ENCODE data around the gene HARS2.
A peak's percentile ranks its signal among the peaks of the same experiment; 100 is the strongest.
"Not testable (repeated sequence)": the region's sequence is repeated elsewhere in the genome, so short reads cannot be mapped to it uniquely, and the experiment has no call there.

HARS2 gene

DNA sequence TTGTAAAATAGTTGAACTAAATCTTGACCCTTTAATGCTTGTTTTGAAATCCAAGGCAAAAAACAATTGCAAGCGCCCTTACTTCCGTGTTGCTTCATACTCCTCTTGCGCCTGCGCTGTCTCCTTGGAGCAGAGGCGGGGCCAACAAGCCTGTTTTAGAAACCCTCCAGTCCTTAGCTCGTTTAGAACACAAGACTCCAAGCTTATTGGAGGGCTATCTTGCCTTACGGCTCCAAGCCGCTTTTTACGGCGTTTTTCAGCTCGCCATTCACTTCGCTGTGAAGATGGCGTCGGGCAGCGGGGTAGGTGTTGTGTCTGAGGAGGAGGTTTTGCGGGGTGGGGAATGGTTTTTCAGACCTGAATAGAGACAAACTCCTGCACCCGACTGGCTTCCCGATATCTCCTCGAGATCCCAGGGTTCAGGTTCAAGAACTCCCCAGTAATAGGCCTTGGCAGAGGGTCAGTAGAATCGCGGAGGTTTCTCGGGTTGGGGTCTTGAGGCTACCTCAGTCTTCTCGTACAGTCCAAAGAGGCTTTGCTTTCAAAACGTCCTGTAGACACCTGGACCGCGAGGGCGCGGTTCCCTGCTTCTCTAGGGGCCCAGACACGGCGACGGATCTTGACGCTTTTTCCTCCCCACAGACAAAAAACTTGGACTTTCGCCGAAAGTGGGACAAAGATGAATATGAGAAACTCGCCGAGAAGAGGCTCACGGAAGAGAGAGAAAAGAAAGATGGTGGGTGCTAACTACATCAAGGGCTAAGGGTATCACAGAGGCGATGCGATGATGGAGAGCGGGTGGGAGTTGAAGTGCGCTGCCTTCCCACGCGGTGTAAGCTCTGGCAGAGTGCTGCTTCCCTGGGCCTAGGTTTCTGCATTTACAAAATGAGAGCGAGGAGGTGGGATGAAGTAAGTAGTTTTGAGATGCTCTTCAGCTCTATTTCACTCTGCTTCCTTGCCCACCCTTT lies 9.2 kb downstream of the HARS2 start, which contains the start of gene ZMAT2:
TSS of gene ZMAT2 (plus strand) at position 271 of the 968 bp plus-strand sequence. CDS start at position 285, 14 bp downstream.
- DNase-seq = peak; percentile 97

DNA sequence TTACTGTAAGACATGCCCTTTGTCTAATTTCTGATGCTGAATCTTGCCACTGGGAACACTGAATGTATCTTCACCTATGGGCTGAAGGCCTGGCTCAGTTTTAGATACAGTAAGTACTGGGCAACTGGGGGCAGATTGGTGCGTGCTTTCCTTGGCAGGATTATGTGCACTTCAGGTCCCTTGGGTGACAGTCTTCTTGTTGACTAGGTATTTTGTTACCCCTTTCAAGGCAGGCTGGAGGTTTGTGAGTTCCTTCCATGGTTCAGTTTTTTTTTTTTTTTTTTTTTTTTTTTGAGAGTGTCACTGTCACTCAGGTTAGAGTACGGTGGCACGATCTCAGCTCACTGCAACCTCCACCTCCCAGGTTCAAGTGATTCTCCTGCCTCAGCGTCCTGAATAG lies 16.6 kb downstream of the HARS2 start:
- no peak for DNase-seq

DNA sequence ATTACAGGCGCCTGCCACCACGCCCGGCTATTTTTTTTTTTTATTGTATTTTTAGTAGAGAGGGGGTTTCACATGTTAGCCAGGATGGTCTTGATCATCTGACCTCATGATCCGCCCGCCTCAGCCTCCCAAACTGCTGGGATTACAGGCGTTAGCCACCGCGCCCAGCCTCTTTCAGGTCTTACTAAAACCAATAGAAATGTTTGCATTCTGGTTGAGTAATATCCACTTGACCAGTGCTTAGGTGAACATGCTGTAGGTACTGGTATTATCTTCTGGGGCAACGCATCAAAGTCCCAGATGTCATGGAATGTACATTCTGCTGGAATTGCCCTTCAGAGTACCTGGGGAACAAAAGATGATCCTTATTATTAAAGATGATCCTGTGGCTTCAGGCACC lies 17.5 kb downstream of the HARS2 start:
- DNase-seq = not testable (repeated sequence)

DNA sequence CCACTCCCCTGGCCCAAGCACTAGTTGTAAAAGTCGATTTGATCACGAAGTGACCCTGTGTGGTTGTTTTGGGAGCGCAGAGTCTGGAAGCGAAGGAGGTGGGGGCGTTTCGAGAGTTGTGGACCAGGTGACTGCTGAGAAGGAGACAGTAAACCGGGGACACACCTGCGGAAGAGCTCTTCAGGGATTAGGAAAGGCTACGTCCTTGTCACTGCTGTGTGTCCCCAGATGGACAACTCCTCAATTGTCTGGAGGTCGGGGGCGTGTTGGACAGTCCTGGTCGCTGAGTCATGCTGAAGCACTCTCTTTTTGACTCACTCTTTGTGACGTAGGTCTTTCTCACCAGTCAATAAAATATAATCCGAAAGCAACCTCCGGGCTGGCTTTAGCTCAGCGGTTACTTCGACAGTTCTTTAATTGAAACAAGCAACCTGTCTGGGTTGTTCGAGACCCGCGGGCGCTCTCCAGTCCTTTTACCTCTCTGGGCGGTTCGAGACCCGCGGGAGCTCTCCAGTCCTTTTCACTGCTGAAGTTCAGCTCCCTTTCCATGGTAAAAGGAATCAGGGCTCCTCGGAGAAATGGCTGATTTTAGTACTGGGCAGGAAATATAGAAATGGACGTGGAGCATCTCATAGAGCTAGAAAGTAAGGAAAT lies 19.8 kb downstream of the HARS2 start:
- peak; percentile 90 to 97 for DNase-seq

DNA sequence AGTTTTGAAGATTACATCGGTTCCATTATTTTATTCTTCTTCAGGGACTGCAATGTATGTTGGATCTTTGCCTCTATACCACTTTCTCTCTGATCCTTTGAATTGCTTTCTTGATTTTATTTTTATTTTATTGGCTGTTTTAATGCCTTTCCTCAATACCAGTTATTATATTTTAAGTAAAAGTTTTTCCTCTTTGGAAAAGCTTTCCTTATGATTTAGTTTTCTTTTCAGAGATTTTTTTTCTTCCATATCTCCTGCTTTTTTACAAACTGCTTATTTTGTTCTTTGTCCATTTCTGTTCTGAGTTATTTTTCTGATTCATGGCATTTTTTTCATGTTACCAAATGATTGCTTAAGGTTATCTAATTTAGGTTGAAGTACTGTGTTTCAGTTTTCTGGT lies 20.5 kb downstream of the HARS2 start:
- no peak for DNase-seq

DNA sequence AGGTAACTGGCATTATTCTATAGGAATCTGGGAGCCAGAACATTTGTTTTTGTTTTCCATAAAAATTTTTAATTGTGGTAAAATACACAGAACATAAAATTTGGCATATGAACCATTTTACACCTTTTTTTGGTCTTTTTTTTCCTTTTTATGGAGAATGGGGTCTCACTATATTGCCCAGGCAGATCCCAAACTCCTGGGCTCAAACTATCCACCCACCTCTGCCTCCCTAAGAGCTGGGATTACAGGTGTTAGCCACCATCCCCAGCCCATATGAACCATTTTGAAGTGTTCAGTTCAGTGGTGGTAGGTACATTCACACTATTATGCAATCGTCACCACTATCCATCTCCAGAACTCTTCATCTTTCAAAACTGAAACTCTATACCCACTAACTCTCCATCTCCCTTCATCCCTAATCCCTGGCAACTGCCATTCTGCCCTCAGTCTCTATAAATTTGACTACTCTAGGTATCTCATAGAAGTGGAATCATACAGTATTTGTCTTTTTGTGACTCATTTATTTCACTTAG lies 22.4 kb downstream of the HARS2 start:
- no peak for DNase-seq

DNA sequence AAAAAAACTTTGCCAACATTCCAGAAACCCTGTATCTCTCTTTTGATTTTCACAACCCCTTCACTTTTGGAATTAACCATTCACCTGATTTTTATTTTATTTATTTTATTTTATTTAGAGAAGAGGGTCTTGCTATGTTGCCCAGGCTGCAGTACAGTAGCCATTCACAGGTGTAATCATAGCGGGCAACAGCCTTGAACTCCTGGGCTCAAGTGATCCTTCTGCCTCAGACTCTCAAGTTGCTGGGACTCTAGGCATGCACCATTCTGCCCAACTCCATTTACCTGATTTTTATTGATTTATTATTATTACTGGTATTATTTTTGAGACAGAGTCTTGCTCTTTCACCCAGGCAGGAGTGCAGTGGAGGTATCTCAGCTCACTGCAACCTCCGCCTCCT lies 25.0 kb downstream of the HARS2 start:
- DNase-seq = not testable (repeated sequence)

DNA sequence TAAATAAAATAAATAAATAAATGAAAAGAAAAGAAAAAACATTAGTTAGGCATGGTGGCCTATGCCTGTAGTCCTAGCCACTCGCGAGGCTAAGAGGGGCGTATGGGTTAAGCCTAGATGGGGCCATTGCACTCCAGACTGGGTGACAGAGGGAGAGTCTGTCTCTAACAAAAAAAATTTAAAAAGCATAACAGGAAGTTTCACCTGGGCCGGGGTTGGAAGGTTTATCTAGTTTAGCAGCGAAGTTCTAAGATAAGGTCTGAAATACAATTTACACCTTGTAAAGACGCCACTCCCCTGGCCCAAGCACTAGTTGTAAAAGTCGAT lies 27.0 kb downstream of the HARS2 start:
- no peak for DNase-seq

DNA sequence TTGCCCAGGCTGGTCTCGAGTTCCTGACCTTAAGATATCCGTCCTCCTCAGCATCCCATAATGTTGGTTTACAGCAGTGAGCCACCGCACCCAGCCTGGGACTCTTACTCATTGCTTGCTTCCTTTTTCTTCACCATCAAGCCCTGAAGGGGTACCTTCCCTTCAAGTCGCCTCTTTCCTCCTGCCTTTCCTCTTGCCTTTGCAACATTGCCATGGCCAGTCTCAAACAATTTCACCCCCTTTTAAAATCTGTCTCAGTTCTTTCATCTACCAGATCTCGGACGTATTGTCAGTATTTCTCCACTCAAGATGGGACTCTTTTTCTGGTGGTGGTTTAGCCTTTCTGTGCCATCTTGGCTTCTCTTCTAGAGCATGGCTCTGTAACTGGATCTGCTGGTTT lies 29.5 kb downstream of the HARS2 start:
- DNase-seq = not testable (repeated sequence)

DNA sequence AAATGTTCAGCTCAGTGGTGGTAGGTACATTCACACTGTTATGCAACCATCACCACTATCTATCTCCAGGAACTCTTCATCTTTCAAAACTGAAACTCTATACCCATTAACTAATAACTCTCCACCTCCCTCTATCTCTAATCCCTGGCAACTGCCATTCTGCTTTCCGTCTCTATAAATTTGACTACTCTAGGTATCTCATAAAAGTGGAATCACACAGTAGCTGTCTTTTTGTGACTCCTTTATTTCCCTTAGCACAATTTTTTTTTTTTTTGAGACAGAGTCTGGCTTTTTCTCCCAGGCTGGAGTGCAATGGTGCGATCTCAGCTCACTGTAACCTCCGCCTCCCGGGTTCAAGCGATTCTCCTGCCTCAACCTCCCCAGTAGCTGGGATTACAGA lies 30.1 kb downstream of the HARS2 start:
- not testable (repeated sequence) for DNase-seq

DNA sequence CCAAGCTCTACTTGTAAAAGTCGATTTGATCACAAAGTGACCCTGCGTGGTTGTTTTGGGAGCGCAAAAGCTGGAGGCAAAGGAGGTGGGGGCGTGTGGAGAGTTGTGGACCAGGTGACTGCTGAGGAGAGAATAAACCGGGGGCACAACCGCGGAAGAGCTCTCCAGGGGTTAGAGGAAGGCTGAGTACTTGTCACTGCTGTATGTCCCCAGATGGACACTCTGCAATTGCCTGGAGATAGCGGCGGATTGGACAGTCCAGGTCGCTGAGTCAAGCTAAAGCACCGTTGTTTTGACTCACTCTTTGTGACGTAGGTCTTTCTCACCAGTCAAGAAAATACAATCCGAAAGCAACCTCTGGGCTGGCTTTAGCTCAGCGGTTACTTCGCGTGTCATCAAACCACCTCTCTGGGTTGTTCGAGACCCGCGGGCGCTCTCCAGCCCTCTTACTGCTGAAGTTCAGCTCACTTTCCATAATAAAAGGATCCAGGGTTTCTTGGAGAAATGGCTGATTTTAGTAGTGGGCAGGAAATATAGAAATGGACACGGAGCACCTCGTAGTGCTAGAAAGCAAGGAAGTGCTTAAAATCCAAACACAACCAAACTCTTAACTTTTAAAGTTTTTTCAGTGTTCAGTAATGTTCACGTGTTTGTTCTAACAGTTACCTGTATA lies 34.7 kb downstream of the HARS2 start:
- DNase-seq = peak; percentile 69 to 79

DNA sequence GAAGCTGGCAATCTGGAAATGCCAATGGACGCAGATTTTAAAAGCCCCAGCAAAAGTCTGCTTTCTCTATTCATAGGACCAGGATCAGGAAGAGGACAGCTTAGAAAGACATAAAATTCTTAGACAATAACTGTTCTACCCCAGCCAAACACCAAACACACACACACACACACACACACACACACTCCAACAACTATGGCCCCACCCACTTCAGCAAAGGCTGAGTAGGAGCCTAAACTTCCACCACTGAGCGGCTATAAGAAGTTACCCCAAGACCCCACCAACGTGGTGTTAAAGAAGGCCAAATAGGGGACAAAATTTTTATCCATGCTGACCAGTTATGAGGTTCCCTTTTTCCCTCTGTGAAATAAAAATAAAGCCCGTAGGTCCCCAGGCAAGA lies 41.8 kb downstream of the HARS2 start:
- no peak for DNase-seq

DNA sequence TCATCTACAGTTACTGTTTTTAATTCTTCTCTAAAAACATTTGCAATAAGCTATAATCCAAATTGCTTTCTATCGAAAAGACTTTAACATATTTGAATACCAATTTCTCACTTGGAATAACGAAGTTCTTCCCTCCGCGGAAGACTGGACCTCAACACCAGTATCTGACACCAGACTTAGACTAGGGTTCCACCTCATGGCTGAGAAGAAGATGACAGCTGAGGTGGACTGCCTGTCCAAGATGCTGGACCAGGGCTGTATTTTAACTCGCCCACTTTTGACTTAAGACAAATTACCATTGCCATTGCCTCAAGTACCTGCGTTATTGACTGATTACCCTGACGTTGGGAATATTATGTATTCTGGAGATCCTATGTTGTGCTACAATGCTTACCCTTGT lies 43.1 kb downstream of the HARS2 start:
- DNase-seq = no peak

DNA sequence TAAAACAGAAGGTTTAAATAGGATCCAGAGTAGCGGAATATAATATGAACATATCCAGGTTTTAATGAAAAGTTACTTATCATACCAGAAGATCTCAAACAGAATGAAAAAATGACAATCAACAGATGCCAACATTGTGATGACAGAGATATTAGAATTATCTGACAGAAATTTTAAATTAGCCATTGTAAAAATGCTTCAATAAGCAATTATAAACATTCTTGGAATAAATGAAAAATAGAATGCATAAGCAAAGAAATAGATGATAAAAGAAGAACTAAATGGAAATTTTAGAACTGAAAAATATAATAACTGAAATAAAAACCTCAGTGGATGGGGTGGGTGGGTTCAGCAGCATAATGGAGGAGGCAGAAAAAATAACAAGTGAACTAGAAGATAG lies 46.2 kb downstream of the HARS2 start:
- DNase-seq = no peak

DNA sequence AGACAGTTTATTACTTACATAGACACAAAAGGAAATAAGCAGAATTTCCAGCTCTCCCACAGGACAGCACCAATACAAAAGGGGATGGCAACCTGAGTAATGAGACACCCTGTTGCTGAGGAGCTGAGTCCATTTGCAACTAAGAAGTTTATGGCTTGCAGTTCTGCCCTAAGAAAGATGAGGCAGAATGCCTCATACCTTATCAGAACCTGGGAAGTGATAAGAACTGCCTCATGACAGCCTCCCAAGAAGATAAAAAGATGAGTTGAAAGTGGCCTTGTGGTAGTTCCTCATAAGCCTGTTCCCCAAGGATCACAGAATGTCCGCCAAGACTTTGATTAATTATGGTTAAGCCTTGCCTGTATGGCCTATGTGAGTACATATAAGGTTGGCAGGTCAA lies 50.7 kb downstream of the HARS2 start:
- DNase-seq = no peak

Data from CD4-positive, alpha-beta T cell treated with Interleukin-4 for 1 hour (primary cell).